ENCODE results near the gene RBMS1.

- TF ChIP-seq POLR2A (IDR thresholded peaks at IDR 0.05) (no peak), CTCF (IDR thresholded peaks at IDR 0.05) (no peak)
Measured at GRCh38 chr2:160541745-160542144, 48.1 kb upstream of the RBMS1 start.

All from right lobe of liver (tissue), 4 donors.